ENCODE results near the gene FYCO1. TPM values are rescaled to one million over a fixed set of nuclear protein-coding genes. Genes with fewer than 3 reads are reported as not detected.

Gene FYCO1
- total RNA-seq, 1 donor from 2014 or later, result 56.2 TPM

DNA sequence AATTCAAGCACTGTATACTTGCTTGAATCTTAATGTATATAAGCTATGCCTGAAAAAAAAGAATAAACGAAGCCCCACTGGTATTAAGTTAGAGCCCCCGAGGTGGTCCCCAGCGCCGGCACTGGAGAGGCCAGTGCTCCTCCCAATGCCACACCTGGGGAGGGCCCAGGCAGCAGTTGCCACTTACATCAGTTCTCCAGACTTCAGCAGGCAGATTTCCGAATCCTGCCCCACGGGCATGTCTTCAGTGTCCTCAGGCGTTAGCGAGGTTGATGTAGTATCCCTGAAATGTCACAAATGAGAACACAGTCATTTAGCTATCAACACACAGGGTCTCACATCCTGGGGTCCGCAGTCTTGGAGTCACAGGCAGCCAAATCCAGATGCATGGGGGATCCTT lies 59.4 kb downstream of the FYCO1 start:
- H3K27ac ChIP-seq, result no peak overlapping the region
- intact Hi-C loops (cut with DNase I), result no loop called here

DNA sequence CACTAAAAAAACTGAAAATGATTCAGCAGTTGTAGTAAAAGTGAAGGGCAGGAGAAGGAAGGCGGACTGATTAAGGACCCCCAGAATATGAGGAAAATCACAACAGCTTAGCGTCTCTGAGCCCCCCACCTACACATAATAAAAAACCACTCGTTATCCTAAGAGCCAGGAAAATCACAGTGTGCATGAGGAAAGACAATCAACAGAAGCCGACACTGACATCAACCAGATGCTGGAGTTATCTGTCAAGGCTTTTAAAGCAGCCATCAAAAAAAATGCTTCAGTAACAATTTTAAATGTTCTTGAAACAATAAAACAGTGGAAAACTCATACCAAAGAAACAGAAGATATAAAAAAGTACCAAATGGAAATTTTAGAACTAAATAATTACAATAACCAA lies 62.0 kb downstream of the FYCO1 start:
- DNase-seq (ENCODE audit: low spot score in 2 of 2), result no peak
- H3K4me1 ChIP-seq, result no peaks in the 10 kb centered on the region
- H3K9me3 ChIP-seq, result no peaks in the 10 kb centered on the region
- no peak overlapping the region for H3K4me3 ChIP-seq
- peaks cover 71 to 98% of the 10 kb centered on the region in 2 donors for H3K36me3 ChIP-seq
- intact Hi-C loops (cut with DNase I), result no loop called here
- no peaks in the 10 kb centered on the region for H3K27me3 ChIP-seq
- TF ChIP-seq, protein P1, sequence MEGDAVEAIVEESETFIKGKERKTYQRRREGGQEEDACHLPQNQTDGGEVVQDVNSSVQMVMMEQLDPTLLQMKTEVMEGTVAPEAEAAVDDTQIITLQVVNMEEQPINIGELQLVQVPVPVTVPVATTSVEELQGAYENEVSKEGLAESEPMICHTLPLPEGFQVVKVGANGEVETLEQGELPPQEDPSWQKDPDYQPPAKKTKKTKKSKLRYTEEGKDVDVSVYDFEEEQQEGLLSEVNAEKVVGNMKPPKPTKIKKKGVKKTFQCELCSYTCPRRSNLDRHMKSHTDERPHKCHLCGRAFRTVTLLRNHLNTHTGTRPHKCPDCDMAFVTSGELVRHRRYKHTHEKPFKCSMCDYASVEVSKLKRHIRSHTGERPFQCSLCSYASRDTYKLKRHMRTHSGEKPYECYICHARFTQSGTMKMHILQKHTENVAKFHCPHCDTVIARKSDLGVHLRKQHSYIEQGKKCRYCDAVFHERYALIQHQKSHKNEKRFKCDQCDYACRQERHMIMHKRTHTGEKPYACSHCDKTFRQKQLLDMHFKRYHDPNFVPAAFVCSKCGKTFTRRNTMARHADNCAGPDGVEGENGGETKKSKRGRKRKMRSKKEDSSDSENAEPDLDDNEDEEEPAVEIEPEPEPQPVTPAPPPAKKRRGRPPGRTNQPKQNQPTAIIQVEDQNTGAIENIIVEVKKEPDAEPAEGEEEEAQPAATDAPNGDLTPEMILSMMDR (IDR thresholded peaks at IDR 0.05), result no peak
- H3K27ac ChIP-seq, result no peak overlapping the region

More for the DNA sequence above, 59.4 kb downstream of the FYCO1 start:
- peaks cover 44 to 71% of the 10 kb centered on the region in 2 donors for H3K36me3 ChIP-seq
- H3K4me1 ChIP-seq, result peaks cover 0 to 3% of the 10 kb centered on the region in 2 donors
- H3K9me3 ChIP-seq, result no peaks in the 10 kb centered on the region
- TF ChIP-seq, protein P1 (IDR thresholded peaks at IDR 0.05), result no peak
- H3K4me3 ChIP-seq, result no peak overlapping the region
- H3K27me3 ChIP-seq, result no peaks in the 10 kb centered on the region
- DNase-seq (ENCODE audit: low spot score in 2 of 2), result no peak

DNA sequence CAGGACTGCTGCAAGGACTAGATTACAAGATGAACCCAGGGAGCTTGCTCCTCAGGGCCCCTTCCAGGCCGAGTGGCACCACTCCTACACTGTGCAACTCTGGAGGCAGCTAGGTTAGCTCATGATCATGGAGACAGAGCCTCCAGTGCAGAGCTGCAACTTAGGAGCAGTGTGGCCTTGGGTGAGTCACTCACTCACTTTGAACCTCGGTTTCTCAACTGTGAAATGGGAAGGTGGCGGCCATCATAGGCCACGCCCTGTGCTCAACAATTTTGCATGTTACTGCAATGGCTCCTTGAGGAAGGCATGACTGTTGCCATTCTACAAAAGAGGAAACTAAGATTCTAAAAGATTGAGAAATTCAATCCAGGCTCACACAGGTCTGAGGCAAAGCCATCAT lies 63.5 kb downstream of the FYCO1 start:
- TF ChIP-seq, protein P1 (IDR thresholded peaks at IDR 0.05), result no peak
- H3K4me1 ChIP-seq, result no peaks in the 10 kb centered on the region
- intact Hi-C loops (cut with DNase I), result no loop called here
- no peak for DNase-seq (ENCODE audit: low spot score in 2 of 2)
- H3K9me3 ChIP-seq, result no peaks in the 10 kb centered on the region
- no peak overlapping the region for H3K27ac ChIP-seq
- H3K4me3 ChIP-seq, result no peak overlapping the region
- H3K27me3 ChIP-seq, result no peaks in the 10 kb centered on the region
- peaks cover 75 to 99% of the 10 kb centered on the region in 2 donors for H3K36me3 ChIP-seq

DNA sequence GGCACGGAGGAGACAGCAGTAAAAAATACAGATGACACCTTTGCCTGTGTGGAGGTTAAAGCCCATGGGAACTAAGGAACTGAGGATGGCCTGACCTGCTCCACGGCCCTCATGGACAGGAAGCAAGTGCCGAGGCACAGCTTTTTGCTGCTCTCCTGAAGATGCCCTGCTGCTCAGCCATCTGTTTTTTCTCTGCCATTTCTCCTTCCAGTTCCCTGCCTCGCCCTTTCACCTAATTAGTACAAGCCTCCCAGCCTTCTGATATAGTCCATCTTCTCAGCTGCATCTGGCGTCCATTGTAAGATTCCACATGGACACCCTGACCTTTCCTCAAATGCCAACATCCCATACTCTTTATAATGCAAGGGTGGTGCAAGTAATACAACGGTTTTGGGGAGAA lies 64.1 kb downstream of the FYCO1 start:
- Histone ChIP-seq H3K4me1 (no peaks in the 10 kb centered on the region), H3K27me3 (no peaks in the 10 kb centered on the region), H3K36me3 (peaks cover 74 to 97% of the 10 kb centered on the region in 2 donors), H3K4me3 (no peak overlapping the region), H3K9me3 (no peaks in the 10 kb centered on the region), H3K27ac (no peak overlapping the region)
- TF ChIP-seq, protein P1 (IDR thresholded peaks at IDR 0.05), result no peak
- intact Hi-C loops (cut with DNase I), result no loop called here
- DNase-seq (ENCODE audit: low spot score in 2 of 2), result no peak

DNA sequence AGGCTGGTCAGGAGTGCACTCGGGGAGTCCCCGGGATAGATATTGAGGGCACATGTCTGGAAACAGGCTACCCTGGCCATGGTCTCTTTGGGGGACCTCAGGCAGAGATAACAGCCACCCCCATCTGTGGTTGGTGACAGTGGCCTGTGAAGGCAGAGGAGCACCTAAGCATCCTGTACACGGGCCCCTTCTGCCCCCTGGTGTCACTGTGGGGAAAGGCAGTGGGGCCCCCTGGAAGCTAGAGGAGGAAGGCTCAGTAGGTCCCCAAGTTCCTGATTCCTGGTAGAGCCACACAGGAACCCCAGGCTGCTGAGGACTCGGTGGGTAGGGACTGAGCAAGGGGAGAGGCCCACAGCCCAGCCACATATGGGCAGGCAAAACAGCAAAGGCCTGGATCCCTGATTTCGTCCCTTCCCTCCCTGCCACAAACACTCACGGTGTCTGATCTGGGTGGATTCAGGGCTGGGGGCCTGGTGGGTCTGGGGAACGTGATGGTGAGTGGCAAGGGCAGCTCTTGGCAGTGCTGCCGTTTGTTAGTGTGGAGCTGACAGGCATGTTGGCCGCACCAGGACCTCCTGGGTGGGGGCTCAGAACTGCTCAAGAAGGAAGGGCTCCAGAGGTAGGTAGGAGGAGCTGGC lies 66.5 kb downstream of the FYCO1 start:
- TF ChIP-seq, protein P1 (IDR thresholded peaks at IDR 0.05), result peak; percentile 31 to 37 (median 34)
- Histone ChIP-seq H3K36me3 (peaks cover 67 to 78% of the 10 kb centered on the region in 2 donors), H3K27me3 (no peaks in the 10 kb centered on the region), H3K27ac (no peak overlapping the region), H3K4me3 (no peak overlapping the region), H3K4me1 (no peaks in the 10 kb centered on the region), H3K9me3 (no peaks in the 10 kb centered on the region)
- DNase-seq (ENCODE audit: low spot score in 2 of 2), result no peak
- intact Hi-C loops (cut with DNase I), result loop anchor here (10.0 kb wide), 1 partner anchor 414 kb away; no protein-coding TSS in a partner anchor
